Measurements from ENCODE around the gene SMAD5. TPM values are rescaled to one million over a fixed set of nuclear protein-coding genes. Genes with fewer than 3 reads are reported as not detected.

Gene SMAD5
- total RNA-seq, 1 donor from 2014 or later = 32.9 TPM

- DNase-seq (ENCODE audit: low read depth) = no peak
- H3K4me3 ChIP-seq (ENCODE audit: low read depth, low read length) = no peak overlapping the region
- peak; percentile 96 for TF ChIP-seq CTCF (conservative IDR thresholded peaks at IDR 0.05; ENCODE audit: low read depth, low read length)
Measured at GRCh38 chr5:136212252-136212721, 79.6 kb downstream of the SMAD5 start.

- H3K4me3 ChIP-seq (ENCODE audit: low read depth, low read length) = no peak overlapping the region
- DNase-seq (ENCODE audit: low read depth) = no peak
- TF ChIP-seq CTCF (conservative IDR thresholded peaks at IDR 0.05; ENCODE audit: low read depth, low read length) = no peak
Measured at GRCh38 chr5:136213919-136214493, 81.4 kb downstream of the SMAD5 start.

GRCh38 chr5:136215812-136216211 is 83.2 kb downstream of the SMAD5 start:
- H3K4me3 ChIP-seq (ENCODE audit: low read depth, low read length) = no peak overlapping the region
- TF ChIP-seq CTCF (conservative IDR thresholded peaks at IDR 0.05; ENCODE audit: low read depth, low read length) = no peak
- DNase-seq (ENCODE audit: low read depth) = no peak

- no peak overlapping the region for H3K4me3 ChIP-seq (ENCODE audit: low read depth, low read length)
- TF ChIP-seq CTCF (conservative IDR thresholded peaks at IDR 0.05; ENCODE audit: low read depth, low read length) = no peak
- no peak for DNase-seq (ENCODE audit: low read depth)
Measured at GRCh38 chr5:136216230-136216629, 83.6 kb downstream of the SMAD5 start.

- DNase-seq (ENCODE audit: low read depth) = no peak
- TF ChIP-seq CTCF (conservative IDR thresholded peaks at IDR 0.05; ENCODE audit: low read depth, low read length) = no peak
- no peak overlapping the region for H3K4me3 ChIP-seq (ENCODE audit: low read depth, low read length)
Measured at GRCh38 chr5:136221340-136221739, 88.7 kb downstream of the SMAD5 start.

- DNase-seq (ENCODE audit: low read depth) = no peak
- TF ChIP-seq CTCF (conservative IDR thresholded peaks at IDR 0.05; ENCODE audit: low read depth, low read length) = no peak
- no peak overlapping the region for H3K4me3 ChIP-seq (ENCODE audit: low read depth, low read length)
Measured at GRCh38 chr5:136222580-136223235, 90.1 kb downstream of the SMAD5 start.

- no peak overlapping the region for H3K4me3 ChIP-seq (ENCODE audit: low read depth, low read length)
- no peak for DNase-seq (ENCODE audit: low read depth)
- no peak for TF ChIP-seq CTCF (conservative IDR thresholded peaks at IDR 0.05; ENCODE audit: low read depth, low read length)
Measured at GRCh38 chr5:136225796-136226195, 93.2 kb downstream of the SMAD5 start.

All from epithelial cell of proximal tubule (primary cell).